Neural progenitor cell (in vitro differentiated cells): ENCODE measurements around the gene HOMER2.

Experiments
- CTCF ChIP-seq: fragments of 200-600 bp; sonication (generic); IDR thresholded peaks from 2 replicates; pipeline ENCODE4 v1.5.1; 2017; ENCODE audit warnings: antibody characterized with exemption, mild to moderate bottlenecking
- EZH2 ChIP-seq: fragments of 200-600 bp; sonication (generic); IDR thresholded peaks from 2 replicates; pipeline ENCODE4 v1.6.1; 2017; ENCODE audit warnings: antibody characterized with exemption, mild to moderate bottlenecking, moderate library complexity

- TF ChIP-seq EZH2: no peak
- TF ChIP-seq CTCF: no peak
Observed at GRCh38 chr15:82992436-82992998, 40.0 kb upstream of the HOMER2 start.
